GM18499 (cell line): ENCODE data around the gene KCTD6.

ENCODE experiments used
- ATAC-seq: cut with Tn5 transposase; IDR thresholded peaks from one replicate; pipeline ENCODE4 v1.9.1; 2021; ENCODE audit warnings: moderate number of reproducible peaks; ENCODE audit not compliant: insufficient read depth, unreplicated experiment

The KCTD6 gene

GRCh38 chr3:58540176-58540858, 48.4 kb downstream of the KCTD6 start:
- no peak for ATAC-seq

GRCh38 chr3:58544541-58544940, 52.6 kb downstream of the KCTD6 start:
- no peak for ATAC-seq

GRCh38 chr3:58551636-58552180, 59.8 kb downstream of the KCTD6 start:
- ATAC-seq, result no peak
